GM21381 (cell line): ENCODE results near the gene GMPR2.
"Not testable (repeated sequence)": the region's sequence is repeated elsewhere in the genome, so short reads cannot be mapped to it uniquely, and the experiment has no call there.

Experiments
- ATAC-seq: cut with Tn5 transposase; IDR thresholded peaks from one replicate; pipeline ENCODE4 v1.9.1; 2021; ENCODE audit warnings: mild to moderate bottlenecking, moderate library complexity; ENCODE audit not compliant: unreplicated experiment

GMPR2 gene

DNA sequence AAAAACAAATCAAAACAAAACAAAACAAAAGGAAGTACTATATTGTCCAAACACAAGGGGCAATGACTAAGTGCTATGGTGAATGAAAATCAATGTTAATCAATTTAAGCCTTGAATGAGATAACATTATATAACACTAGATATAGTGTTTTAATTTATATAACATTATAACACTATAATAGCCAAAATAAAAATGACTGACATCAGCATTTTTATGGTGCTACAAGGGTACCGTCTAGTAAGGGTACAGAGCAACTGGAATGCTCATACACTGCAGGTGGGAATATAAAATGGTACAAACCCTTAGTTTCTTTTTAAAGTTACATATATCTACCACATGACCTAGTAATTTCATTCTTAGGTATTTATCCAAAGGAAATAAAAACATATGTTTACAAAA is 6.3 kb upstream of the GMPR2 start:
- ATAC-seq = no peak

DNA sequence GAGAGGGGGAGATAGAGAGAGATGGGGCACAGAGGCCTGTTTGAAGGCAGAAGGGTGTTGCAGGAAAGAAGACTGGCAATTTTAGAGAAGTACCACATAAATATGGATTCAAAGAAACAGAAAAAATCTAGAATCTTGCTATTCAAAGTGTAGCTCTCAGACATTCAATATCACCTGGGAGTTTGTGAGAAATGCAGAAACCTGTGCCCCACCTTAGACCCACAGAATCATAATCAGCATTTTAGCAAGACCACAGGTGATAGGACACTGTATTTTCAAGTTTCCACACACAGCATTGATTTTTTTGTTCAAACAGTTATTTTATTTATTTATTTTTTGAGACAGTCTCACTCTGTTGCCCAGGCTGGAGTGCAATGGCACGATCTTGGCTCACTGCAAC is 3.8 kb upstream of the GMPR2 start:
- ATAC-seq = no peak

DNA sequence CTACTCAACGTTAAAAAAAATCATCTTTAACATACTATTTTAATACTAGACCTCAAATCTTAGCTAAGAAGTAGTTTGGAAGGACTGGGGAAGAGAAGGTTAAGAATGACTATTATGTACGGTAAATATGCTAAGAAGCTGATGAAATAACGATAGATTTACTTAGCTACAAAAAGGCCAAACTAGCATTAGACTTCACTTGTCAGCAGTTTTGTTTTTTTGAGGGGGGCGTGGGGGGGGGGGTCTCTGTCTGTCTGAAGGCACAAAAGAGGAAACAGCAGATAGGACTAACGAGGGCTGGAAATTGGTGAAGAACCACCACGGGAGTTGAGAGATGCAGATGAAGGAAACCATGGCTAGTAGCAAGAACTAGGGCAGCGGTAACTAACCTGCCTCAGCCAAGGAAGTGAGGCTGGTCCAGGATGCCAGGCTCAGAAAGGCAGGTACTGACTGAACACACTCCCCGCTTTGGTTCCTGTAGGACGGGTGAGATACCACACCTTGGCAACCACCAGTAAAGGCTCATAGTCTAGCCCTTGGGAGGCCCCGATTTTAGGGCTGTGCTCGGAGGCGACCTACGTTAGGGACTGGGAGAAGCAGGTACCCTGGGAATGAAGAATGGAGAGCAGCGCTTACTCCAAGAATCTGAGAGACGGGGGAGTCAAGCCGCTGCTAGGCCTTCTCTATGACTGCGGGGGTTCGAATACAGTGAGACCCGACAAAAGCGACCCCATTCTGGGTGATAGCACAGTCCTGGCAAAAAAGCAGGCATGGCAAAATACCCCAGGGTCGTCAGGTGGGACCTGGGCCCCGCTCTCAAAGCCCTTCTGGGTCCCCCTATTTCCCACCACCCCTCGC is 1.2 kb upstream of the GMPR2 start:
- peak; percentile 15 for ATAC-seq

DNA sequence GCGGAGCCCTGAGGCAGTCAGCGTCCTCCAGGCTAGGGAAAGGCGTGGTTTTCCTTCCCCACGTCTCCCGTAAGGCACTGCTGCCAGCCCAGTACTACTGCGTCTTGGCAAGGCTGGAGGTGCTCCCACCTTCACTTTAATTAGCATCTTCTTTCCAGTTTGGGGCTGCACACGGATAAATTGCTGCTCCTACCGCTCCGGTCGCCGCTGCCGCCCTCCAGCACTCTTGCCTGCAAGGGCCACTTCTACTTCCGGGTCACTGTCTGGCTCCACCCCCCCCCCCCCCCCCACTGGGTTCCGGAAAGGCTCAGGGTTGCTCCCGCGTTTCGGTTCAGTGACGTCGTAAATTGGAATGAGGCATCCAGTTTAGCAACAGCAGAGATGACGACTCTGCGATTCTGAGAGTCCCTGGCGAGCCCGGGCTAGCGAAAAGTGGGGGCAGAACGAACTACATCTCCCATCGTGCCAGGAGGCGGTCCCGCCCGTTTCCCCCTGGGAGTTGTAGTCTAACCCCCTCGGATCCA is 546 bp upstream of the GMPR2 start, which contains the start of gene NEDD8:
NEDD8 (minus strand) TSS at position 247 of the 524 bp plus-strand sequence; CDS start at position 147, 100 bp downstream.
- ATAC-seq = peak; percentile 69

DNA sequence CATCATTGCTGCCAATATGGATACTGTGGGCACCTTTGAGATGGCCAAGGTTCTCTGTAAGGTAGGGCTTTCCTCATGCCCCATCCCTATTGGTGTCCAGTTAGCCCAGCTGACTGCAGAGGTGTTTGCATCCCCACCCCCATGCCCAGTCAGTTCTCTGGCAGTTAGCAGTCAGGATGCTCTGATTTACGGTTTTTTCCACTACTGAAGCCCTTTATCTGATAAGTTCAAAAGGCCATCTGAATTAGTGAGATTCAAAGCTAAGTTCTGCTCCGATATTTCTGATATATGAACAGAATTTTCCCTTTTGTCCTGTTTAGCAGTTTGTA is 773 bp downstream of the GMPR2 start:
- no peak for ATAC-seq

DNA sequence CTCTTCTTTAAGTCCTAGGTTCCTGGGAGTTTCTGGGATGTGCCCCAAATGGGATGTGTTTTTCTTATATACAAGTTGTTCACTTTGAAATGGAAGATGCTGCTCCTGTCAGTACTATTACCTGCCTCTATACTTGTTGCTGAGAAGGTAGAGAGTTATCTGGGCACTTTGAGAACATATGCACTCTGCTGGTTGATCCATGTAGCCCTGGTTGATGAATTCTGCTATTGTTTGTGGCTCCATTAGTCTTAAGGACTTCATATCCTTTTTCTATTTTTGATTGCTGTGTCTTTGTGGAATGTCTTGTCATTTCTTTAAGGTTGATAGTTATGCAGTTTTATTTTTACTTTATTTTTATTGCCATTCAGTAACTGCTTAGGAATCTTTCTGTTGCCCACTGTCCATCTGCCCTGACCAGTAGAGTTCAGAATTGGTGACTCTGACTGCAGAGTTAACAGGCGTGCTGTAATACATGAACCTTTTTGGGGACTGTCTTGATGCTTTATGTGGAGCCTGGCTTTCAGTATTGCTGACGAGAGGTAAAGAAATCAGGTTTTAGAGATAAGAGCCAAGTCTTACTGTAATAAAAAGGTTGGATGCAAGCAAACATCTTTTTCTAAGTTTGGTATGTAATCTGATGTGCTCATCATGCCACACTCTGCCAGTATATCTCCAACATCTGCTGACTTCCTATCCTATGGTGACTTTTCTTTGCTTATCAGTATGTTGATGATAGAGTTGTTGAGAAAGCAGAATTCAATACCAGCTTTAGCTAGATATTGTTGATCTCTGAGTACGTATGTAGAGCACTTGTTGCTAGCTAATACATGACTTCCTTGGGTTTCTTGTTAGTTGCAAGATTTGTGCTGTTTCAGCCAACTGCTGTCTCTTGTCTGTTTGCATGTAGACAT is 1.6 kb downstream of the GMPR2 start:
- ATAC-seq = no peak

DNA sequence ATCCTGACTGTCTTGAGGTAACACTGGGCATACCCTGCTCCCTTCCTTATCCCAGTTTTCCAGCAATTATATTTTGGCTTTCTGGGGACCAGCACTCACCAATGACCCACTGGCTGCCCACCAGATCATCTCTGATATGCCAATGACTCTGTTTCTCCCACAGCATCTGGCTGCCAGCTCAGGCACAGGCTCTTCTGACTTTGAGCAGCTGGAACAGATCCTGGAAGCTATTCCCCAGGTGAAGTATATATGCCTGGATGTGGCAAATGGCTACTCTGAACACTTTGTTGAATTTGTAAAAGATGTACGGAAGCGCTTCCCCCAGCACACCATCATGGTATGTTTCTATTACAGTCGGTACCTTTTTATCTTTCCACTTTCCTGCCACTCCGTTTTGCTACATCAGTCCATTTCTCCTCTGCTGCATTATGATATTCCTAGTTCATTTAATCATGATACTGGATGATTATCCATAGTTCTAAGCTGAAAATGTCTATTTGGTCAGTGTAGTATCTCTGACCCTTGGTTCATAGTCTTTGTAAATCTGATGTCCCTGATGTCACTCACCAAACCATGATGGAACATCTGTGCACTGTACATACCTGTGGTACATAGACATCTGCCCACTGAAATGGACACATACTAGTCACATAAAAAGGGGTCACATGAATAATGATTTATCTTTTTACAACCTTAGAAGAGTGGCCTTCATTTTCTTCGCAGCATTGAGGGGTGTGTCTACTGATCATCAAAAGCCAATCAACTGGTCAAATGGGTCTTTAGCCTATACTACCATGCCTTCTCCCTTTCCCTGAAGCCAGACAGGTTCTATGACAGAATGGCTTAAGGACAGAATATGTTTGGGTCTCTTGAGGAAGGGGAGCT is 3.3 kb downstream of the GMPR2 start:
- ATAC-seq = no peak

DNA sequence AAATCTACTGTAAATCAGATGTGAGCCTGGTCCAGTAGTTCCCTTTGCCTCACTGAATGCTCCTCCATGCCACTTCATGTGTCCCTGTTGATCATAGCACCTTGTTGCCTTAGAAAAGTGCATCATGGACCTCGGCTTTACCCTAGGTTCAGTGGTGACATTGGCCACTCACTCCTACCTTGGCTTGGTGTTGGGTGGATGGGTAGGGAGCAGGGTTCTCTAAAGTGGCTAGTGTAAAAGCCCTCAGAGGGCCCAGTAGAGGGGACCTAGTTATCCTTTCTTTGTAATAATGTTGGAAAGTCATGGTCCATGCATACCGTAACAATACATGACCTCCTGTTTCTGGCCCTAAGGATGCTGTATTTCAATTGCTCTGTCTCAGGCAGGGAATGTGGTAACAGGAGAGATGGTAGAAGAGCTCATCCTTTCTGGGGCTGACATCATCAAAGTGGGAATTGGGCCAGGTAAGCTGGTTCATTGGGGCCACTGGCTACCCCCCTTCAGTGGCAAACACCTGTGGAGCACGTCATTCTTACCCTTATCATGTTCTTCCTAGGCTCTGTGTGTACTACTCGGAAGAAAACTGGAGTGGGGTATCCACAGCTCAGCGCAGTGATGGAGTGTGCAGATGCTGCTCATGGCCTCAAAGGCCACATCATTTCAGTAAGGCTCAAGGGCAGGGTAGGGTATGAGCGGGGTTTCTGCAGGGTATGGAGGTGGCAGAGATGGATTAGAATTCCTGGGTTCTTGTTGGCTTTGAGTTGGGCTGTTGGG is 4.1 kb downstream of the GMPR2 start:
- no peak for ATAC-seq

DNA sequence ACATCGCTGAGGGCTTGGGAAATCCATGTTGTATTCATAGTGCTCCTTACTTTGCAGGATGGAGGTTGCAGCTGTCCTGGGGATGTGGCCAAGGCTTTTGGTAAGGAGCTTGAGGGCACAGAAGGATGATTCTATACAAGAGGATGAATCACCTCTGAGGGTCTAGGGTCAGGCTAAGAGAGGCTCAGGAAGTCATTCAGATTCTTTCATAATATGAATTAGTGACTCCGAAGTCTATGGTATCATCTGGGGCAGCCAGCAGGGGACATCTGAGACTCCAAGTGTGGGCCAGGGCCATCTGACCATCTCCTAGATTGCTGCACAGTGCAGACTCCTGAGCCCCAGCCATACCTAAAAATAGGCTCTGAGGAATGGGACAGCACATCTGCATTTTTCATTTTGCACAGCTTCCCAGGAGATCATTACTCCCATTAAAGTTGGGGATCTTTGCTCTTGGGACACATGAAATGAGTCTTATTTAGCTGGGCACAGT is 4.8 kb downstream of the GMPR2 start:
- no peak for ATAC-seq

DNA sequence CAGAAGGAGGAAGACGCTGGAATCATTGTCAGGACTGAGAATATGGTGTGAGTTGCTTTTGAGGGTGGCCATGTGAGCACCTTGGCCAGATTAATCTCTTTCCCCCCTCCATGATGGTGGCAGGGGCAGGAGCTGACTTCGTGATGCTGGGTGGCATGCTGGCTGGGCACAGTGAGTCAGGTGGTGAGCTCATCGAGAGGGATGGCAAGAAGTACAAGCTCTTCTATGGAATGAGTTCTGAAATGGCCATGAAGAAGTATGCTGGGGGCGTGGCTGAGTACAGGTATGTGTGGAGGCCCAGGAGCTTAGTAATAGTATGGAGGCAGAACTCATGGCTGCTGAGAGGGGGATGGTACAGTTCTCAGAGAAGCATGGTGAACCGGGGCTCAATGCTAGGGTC is 5.4 kb downstream of the GMPR2 start:
- ATAC-seq = no peak

DNA sequence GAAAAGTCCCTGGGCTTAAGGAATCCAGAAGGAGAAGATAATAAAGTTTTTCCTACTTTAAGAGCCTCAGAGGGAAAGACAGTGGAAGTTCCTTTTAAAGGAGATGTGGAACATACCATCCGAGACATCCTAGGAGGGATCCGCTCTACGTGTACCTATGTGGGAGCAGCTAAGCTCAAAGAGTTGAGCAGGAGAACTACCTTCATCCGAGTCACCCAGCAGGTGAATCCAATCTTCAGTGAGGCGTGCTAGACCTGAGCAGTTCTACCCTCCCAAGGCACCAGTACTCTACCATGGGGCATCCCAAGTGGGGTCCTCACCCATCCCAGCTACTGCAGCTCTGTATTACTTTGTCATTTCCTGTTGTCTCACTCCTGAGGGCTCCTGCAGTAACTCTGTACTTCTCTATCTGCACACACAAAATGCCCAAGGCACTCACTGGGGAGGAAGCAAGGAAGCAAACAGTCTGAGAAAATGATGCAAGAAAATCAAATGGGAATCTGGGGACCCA is 5.9 kb downstream of the GMPR2 start:
- no peak for ATAC-seq

DNA sequence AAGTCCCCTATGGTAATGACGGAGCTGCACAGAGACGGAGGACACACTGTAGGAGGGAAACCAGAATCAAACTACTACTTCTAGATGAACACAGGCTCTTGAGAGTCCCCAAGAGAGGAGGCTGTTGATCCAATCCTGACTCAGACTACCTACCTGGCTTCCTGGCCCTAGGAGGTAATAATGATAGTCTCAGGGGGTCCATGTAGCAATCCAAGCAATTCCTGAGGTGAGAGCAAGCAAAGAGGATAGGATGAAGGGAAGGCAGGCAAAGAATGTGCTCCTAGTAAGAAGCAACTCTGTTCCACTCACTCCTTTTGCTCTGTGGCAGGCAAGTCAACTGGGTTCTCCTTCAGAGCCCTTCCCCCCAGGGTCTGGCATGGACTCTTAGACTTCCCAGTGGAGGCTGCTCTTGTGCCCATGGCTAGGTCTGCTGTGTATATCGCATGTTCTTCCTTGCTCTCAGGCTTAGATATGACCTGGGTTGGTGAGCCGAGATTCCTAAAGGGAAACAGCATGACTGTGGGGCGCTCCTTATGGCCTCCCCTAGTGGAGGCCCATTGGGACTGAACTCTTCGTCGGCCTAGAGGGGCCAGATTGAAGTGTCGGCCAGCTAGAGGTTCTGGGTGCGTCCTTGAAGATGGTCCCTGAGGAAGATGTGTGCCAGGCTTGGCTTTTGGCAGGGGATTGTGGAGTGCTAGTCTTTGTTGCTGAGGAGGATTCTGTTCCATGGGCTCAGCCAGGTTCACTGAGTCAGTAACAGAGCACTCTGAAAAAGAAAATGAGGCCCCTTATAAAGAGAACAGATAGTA is 7.6 kb downstream of the GMPR2 start:
- ATAC-seq = no peak

DNA sequence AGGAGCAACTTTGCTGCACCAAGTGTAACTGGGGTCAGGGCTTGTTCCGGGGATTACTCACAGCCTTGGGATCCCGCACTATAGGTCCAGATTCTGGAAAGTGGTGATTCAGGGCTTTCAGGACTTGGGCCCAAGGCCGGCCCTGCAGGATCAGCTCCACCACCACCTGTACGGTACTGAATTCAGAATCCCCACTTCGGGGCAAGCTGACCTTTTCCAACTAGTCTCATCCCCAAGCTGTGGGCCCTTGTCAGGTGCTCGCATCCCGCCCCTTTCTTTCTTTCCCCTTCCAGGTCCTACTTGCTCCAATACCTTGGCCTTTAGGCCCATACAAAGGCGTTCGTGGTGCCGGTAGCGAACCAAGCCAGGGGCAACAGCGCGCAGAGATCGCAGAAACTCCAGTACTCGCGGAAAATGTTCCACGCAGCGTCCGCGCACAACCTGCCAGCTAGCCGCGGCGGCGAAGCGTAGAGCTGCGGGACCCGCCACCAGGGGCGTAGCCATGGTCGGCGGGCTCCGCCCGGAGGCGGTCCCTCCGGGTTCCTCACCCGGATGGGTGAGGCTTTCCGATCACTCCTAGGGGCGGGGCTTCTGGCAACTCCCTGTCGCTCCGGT is 9.2 kb downstream of the GMPR2 start:
- ATAC-seq = peak; percentile 74

DNA sequence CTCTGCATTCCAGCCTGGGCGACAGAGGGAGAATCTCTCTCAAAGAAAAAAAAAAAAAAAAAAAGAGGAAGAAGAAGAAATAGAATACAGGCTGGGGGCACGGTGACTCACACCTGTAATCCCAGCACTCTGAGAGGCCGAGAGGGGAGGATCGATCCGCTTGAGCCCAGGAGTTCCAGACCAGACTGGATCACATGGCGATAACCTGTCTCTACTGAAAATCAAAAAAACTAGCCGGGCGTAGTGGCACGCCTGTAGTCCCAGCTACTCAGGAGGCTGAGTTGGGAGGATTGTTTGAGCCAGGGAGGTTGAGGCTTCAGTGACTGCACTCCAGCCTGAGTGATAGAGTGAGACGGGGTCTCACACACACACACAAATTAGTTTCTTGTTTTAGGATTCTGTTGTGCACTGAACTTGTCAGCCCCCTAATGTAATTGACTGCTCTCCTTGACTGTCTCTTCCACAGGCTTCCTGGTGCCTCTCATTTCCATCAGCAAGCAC is 10.7 kb downstream of the GMPR2 start:
- ATAC-seq = no peak

DNA sequence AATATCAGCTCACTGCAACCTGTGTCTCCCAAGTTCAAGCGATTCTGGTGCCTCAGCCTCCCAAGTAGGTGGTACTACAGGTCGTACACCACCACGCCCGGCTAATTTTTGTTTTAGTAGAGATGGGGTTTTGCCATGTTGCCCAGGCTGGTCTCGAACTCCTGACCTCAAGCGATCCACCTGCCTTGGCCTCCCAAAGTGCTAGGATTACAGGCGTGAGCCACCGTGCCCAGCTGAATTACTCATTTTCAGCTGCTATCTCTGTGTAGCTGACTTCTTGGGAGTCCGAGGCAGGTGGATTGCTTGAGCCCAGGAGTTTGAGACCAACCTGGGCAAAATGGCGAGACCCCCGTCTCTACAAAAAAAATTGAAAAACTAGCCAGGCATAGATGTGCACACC is 12.6 kb downstream of the GMPR2 start:
- ATAC-seq = not testable (repeated sequence)

DNA sequence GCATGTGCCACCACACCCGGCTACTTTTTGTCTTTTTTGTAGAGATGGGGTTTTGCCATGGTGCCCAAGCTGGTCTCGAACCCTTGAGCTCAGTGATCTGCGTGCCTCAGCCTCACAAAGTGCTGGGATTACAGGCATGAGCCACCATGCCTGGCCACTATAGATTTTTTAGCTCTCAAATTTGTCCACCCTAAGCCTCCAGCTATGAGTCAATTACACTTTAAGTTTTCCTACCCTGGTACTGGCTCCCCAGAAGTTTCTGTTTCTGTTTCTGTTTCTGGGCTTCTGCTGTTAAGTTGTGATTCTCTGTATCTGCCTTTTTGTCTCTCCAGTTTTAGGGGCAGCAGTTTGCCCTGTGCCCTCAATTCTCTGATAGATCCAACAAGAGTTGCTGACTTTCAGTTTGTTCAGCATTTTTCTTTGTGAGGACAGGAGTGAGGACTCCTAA is 14.1 kb downstream of the GMPR2 start:
- no peak for ATAC-seq

DNA sequence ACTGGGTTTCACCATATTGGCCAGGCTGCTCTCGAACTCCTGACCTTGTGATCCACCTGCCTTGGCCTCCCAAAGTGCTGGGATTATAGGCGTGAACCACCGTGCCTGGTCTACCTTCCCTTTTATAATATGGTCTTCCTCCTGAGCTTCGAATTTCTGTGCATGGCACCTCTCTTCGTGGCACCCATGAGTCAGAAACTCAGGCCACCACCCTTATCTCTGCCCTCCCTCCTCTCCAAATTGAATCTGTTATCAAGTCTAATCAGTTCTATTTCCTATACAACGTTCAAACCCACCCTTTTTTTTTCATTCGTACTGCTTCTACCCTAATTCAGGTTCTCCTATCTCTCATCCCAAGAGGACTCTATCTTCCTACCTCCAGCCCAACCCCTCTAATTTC is 14.7 kb downstream of the GMPR2 start:
- no peak for ATAC-seq
